C4-2B (cell line): Measurements from ENCODE around the gene SYT5.
"Not testable (repeated sequence)": the region's sequence is repeated elsewhere in the genome, so short reads cannot be mapped to it uniquely, and the experiment has no call there.

ENCODE experiments used
- H3K27ac ChIP-seq: fragments of 450-650 bp; 2 replicates; pipeline ENCODE4 v1.5.1; 2017
- ZFX ChIP-seq: fragments of 450-650 bp; IDR thresholded peaks from 2 replicates; pipeline ENCODE4 v1.6.1; 2017
- TF ChIP-seq, protein P1 (sequence below): fragments of 450-650 bp; conservative IDR thresholded peaks from 2 replicates; pipeline ENCODE4 v1.5.1; 2017; ENCODE audit warnings: mild to moderate bottlenecking

Gene SYT5

DNA sequence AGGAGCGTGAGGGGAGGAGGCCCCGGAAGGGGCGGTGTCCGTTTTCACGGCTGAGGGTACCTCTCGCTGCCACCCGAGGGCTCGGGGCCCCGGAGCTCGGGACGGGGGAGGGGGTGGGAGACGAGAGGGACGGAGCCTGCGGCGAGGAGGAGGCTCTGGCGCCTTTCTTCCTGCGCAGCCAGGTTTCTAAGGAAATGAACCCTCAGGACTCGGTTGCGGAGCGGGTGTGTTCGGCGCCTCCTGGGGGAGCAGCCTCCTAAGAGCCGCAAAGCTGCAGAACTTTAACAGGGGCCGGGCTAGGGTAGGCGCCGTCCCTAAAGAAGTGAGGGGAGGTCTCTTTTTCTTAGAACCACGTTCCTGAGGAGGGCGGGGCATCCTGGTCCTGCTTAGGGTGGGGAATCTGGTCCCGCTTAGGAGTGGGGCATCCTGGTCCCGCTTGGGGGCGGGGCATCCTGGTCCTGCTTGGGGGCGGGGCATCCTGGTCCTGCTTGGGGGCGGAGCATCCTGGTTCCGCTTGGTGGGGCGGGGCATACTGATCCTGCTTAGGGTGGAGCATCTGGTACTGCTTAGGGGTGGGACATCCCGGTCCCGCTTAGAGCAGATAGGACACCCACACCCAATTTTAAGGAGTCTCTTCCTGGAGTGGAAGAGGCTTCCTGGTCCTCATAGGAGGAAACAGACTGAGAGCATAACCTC lies 6.2 kb downstream of the SYT5 start:
- no peak overlapping the region for H3K27ac ChIP-seq
- TF ChIP-seq, protein P1, sequence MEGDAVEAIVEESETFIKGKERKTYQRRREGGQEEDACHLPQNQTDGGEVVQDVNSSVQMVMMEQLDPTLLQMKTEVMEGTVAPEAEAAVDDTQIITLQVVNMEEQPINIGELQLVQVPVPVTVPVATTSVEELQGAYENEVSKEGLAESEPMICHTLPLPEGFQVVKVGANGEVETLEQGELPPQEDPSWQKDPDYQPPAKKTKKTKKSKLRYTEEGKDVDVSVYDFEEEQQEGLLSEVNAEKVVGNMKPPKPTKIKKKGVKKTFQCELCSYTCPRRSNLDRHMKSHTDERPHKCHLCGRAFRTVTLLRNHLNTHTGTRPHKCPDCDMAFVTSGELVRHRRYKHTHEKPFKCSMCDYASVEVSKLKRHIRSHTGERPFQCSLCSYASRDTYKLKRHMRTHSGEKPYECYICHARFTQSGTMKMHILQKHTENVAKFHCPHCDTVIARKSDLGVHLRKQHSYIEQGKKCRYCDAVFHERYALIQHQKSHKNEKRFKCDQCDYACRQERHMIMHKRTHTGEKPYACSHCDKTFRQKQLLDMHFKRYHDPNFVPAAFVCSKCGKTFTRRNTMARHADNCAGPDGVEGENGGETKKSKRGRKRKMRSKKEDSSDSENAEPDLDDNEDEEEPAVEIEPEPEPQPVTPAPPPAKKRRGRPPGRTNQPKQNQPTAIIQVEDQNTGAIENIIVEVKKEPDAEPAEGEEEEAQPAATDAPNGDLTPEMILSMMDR: no peak
- TF ChIP-seq ZFX: no peak

DNA sequence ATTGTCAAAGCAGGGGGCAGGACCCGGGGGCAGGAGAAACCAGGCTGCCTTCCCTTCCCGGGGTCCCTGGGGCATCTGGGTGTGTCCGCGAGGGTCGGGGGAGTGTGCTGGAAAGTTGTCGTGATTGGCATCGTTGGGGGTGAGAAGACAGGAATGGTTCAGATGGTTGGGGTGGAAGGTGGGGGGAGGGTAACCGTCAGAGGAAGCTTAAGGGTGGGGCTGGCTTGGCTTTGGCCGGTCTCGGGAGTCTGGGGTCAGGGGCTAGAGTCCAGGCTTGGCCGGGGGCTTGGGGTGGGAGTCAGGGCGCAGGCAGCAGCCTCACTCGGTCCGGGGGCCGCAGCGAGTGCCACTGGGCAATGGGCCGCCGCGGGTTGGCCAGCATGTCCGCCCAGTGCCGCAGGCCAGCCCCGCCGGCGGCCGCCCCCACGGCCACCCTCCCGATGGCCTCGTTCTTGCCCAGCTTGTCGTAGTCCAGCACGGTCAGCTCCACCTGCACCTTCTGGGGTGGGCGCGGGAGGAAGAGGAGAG lies 6.8 kb downstream of the SYT5 start:
- TF ChIP-seq, protein P1: no peak
- no peak for TF ChIP-seq ZFX

DNA sequence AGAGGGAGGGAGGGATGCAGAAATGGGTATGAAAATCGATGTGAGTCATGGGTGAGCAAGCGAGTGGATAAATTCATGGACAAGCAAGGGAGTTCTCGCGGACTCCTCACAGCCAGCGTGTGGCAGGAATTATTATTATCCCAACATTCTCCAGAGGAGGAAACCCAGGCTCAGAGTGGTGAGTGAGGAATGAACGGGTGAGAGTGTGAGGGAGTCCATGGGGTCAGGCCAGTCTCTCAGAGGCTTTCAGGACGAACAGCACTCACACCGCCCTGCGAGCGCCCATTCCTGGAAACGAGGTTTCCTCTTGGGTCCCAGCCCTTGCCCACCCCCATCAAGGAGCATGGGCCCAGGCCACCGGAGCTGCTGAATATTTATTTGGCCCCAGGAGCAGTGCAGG lies 7.3 kb downstream of the SYT5 start:
- TF ChIP-seq, protein P1: no peak
- no peak overlapping the region for H3K27ac ChIP-seq

More for the DNA sequence above, 6.8 kb downstream of the SYT5 start:
- H3K27ac ChIP-seq: no peak overlapping the region

DNA sequence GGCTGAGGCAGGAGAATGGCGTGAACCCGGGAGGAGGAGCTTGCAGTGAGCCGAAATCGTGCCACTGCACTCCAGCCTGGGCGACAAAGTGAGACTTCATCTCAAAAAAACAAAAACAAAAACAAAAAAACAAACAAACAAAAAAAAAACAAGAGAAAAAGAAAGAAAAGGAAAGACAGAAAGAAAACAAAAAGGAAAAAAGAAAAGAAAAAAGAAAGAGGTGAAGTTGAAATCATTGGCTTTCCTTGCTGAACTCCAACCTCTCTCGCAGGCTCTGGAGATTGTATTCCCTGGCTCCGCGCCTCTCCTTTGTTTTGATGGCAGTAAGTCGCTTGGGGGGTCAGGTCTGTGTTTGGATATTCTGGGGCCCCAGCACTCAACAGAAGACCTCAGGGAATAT lies 7.8 kb downstream of the SYT5 start:
- not testable (repeated sequence) for H3K27ac ChIP-seq

DNA sequence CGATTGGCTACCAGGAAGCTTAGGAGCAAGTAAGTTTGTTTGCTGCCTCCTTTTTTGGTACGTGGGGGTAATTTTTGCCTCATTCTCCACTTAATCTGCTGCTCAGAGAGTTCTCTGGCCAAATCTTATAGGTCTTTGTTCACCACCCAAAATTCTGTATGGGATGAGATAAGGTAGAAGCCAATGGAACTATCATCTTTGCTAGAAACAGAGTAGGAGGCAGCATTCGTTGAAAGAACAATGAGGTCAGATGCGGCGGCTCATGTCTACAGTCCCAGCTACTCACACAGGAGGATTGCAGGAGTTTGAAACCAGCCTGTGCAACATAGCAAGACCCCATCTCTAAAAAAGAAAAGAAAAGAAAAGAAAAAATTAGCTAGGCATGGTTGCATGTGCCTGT lies 8.6 kb downstream of the SYT5 start:
- TF ChIP-seq, protein P1: no peak

DNA sequence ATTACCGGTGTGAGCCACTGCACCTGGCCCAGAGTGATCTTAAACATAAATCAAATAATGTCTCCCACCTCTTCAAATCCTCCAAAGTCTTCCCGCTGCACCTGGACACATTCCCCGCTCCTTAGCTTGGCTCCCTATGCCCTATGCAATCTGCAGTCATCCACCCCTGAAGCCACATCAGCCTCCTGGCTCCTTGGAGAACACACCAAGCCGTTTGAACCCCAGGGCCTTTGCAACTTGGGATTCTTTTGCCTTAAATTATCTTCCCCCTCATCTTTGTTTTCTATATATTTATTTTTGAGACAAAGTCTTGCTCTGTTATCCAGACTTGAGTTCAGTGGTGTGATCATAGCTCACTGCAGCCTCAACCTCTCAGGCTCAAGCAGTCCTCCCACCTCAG lies 11.0 kb downstream of the SYT5 start:
- H3K27ac ChIP-seq: no peak overlapping the region
- TF ChIP-seq ZFX: no peak
- TF ChIP-seq, protein P1: no peak

More for the DNA sequence above, 8.6 kb downstream of the SYT5 start:
- H3K27ac ChIP-seq: no peak overlapping the region

DNA sequence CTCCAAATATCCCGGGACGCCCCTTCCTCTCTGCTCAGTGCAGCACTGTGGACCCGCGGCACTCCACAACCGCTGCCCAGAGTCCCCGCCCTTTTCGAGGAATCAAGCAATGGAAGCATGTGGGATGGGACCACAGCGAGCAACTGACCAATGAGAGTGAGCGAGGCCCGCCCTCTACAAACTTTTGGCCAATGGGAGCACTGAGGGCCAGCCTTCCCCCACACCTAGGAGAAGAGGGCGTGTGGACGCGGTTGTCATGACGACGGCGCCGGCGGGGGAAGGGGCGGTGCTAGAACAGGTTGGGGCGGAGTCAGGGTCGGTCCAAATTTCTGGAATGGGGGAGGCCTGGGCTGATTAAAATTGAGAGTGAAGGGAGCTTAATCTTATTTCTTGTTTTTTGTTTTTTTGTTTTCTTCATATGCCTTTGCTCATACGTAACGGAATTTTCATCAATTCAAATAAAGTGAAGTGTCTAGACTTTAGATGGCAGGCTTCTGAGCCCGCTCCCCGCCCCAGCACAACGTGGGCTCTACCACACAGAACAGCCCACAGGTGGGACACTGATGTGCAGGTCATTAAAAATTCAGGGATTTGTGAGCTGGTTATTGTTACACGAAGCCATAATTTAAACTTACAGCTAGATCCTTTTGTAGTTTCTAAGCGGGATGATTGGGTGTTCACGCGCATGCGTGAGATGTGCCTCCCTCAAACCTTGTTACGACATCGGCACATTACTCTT lies 13.4 kb downstream of the SYT5 start, which contains the start of gene DNAAF3:
Gene DNAAF3 (minus strand): TSS at position 84 of the 739 bp plus-strand sequence. CDS start 200 bp downstream, outside the sequence.
- TF ChIP-seq, protein P1: no peak
- TF ChIP-seq ZFX: no peak
- H3K27ac ChIP-seq: peak within 1 kb of the TSS; percentile 61
